OCI-LY7 (cell line): Measurements from ENCODE around the gene IQUB.

Source experiments
- EZH2phosphoT487 ChIP-seq: fragments of 200-600 bp; sonication (generic); IDR thresholded peaks from 2 replicates; pipeline ENCODE4 v1.6.1; 2018; ENCODE audit warnings: low read depth, borderline replicate concordance, mild to moderate bottlenecking, mixed run types, antibody characterized with exemption, low read length, moderate library complexity, mixed read lengths
- TF ChIP-seq, protein P1 (sequence below): fragments of 200-600 bp; sonication (generic); conservative IDR thresholded peaks from 2 replicates; pipeline ENCODE4 v1.5.1; 2014; ENCODE audit warnings: mild to moderate bottlenecking, antibody characterized with exemption, low read length, moderate library complexity, mixed read lengths

DNA sequence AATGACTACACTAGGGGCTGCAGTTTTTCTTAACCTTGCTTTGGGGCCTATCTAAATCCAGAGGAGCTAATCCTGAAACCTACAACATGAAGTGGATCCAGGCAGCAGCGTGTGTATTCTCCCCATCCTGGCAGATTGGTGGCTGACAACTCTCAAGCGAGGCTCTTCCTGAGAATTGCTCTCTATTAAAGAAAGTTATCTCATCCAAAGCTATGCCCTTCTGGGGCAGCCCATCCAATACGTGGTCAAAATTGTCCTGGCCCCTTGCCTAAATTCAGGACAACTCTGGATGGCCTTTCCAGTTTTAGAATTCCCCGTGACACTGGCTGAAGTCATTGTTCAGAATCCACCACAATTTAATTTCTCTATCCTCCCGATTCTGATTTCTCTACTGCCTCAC is 66.1 kb downstream of the IQUB start:
- TF ChIP-seq, protein P1, sequence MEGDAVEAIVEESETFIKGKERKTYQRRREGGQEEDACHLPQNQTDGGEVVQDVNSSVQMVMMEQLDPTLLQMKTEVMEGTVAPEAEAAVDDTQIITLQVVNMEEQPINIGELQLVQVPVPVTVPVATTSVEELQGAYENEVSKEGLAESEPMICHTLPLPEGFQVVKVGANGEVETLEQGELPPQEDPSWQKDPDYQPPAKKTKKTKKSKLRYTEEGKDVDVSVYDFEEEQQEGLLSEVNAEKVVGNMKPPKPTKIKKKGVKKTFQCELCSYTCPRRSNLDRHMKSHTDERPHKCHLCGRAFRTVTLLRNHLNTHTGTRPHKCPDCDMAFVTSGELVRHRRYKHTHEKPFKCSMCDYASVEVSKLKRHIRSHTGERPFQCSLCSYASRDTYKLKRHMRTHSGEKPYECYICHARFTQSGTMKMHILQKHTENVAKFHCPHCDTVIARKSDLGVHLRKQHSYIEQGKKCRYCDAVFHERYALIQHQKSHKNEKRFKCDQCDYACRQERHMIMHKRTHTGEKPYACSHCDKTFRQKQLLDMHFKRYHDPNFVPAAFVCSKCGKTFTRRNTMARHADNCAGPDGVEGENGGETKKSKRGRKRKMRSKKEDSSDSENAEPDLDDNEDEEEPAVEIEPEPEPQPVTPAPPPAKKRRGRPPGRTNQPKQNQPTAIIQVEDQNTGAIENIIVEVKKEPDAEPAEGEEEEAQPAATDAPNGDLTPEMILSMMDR, result no peak
- TF ChIP-seq EZH2phosphoT487, result no peak
